OCI-LY1 (cell line): ENCODE data around the gene C14orf180.

Experiments
- CTCF ChIP-seq: fragments of 200-600 bp; sonication (generic), shearing (Covaris generic); IDR thresholded peaks from 2 replicates; pipeline ENCODE4 v1.5.1; 2017; ENCODE audit warnings: mild to moderate bottlenecking, antibody characterized with exemption, low read length, moderate library complexity, mixed read lengths
- EZH2 ChIP-seq: fragments of 200-600 bp; sonication (generic), shearing (Covaris generic); IDR thresholded peaks from 2 replicates; pipeline ENCODE4 v1.8.0; 2017; ENCODE audit warnings: borderline replicate concordance, mixed run types, mild to moderate bottlenecking, antibody characterized with exemption, low read length, moderate library complexity, mixed read lengths

DNA sequence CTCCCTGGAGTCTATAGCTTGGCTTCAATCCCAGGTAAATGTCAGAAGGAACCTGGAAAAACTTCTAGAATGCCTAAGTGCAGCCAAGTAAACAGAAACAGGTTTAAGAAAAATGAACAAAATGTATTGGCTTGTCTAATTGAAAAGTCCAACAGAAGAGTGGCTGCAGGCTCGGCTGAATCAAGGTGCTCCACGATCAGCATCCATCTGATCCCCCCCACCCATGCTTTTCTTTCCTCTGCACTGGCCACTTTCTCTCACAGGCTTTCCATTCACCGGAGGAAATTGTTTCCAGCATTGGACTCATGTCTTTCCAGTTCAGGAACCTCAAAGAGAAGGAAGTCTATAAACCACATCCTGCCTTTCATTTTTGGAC, 42.0 kb upstream of the C14orf180 start:
- no peak for TF ChIP-seq CTCF
- no peak for TF ChIP-seq EZH2
